T-helper 9 cell (primary cell): ENCODE data around the gene MPZL3.

Experiments used
- DNase-seq: peaks from one replicate; pipeline ENCODE4 v3.0.0-alpha.2; 2020

MPZL3 gene

DNA sequence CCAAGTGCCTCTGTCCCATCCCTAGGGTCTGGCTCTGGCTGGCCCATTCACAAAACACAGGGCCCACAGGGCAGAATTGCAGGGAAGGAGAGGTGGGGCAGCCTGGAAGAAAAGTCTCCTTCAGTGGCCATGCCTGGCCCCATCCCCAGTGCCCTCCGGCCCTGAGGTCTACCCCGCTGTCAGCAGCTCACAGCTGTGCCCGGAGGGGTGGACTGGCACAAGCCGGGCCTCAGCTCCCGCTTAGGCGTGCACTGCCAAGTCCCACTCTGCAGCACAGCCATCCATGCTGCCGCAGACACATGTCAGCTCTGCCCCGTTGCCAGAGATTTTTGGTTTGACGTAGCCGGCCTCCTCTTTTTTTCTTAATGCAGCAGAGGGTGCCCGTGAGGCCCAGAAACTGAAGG lies 71.9 kb downstream of the MPZL3 start:
- DNase-seq, result no peak

DNA sequence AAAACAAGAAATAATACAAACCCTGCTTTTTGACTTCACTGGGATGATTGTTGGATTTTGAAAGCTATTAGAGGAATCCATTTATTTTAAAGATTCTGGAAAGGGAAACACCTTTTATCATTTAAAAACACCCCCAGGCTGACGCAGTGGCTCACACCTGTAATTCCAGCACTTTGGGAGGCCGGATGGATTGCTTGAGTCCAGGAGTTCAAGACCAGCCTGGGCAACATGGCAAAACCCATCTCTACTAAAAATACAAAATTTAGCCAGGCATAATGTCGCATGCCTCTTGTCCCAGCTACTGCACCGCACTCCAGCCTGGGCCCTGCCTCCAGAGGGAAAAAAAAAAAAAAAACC lies 75.4 kb downstream of the MPZL3 start:
- no peak for DNase-seq
